K562 (cell line): ENCODE measurements around the gene ACTR5. TPM values are rescaled to one million over a fixed set of nuclear protein-coding genes. Genes with fewer than 3 reads are reported as not detected.

Experiments used
- ATAC-seq: fragments of 200-7000 bp; cut with Tn5 transposase; 3 replicates; pipeline ENCODE4 v1.9.1; 2020; ENCODE audit warnings: moderate library complexity
- BruUV-seq: library from RNA; stranded (reverse); fragments of 400-500 nt; replicated peaks from 2 replicates; lab custom pipeline; 2021; lab: Mats Ljungman, UMichigan
- CTCF ChIA-PET: fragments of 300-600 bp; formaldehyde crosslinking; extraction: SDS; loops from one replicate; lab custom pipeline; 2021; ENCODE audit warnings: low intra/inter-chr PET ratio; lab: Yijun Ruan, JAX
- POLR2A ChIA-PET: fragments of 300-600, 350-650 bp; sonication (Branson Sonifier 250); formaldehyde crosslinking; extraction: SDS; loops from one replicate; lab custom pipeline; 2021; ENCODE audit warnings: antibody characterized with exemption, inconsistent platforms; lab: Yijun Ruan, JAX
- DNase-seq, 4 experiments: peaks; one replicate each; pipeline versions ENCODE4 v3.0.0 to v3.0.0-alpha.2; 2011 to 2018; ENCODE audit warnings: low spot score in 3 of 4, mixed read lengths in 3 of 4; ENCODE audit errors: extremely low read depth in 1 of 4
- FAIRE-seq: peaks from 2 replicates; lab custom pipeline; 2011; peaks lifted over from hg19 to GRCh38; lab: Jason Lieb, UNC
- H2AFZ ChIP-seq: 2 replicates; pipeline ENCODE4 v1.6.0; 2011; ENCODE audit warnings: low read depth, low read length, control low read depth, inconsistent platforms
- H3K27ac ChIP-seq: fragments of 200-600 bp; 3 replicates; pipeline ENCODE4 v1.8.0; 2011; ENCODE audit warnings: low read depth, mild to moderate bottlenecking, control low read depth, inconsistent platforms, low read length, moderate library complexity, mixed read lengths; ENCODE audit errors: extremely low read depth
- H3K27me3 ChIP-seq, 2 experiments: fragments of 300-600 bp in 1 of 2; 2 replicates in 1 of 2; 3 replicates in 1 of 2; pipeline versions ENCODE4 v1.6.0 to v1.8.0; 2011; ENCODE audit warnings: inconsistent platforms in 2 of 2, low read length in 2 of 2, mild to moderate bottlenecking in 1 of 2, mixed read lengths in 1 of 2, moderate library complexity in 1 of 2; ENCODE audit not compliant: control insufficient read depth in 2 of 2, insufficient read depth in 2 of 2
- H3K36me3 ChIP-seq: fragments of 300-600 bp; 3 replicates; pipeline ENCODE4 v1.8.0; 2011; ENCODE audit warnings: mild to moderate bottlenecking, low read length, inconsistent platforms; ENCODE audit not compliant: control insufficient read depth, insufficient read depth
- H3K4me1 ChIP-seq, 2 experiments: fragments of 200-600 bp in 1 of 2; replicated peaks in 1 of 2; 2 replicates in 1 of 2; 3 replicates in 1 of 2; pipeline versions ENCODE4 v1.5.1 to v1.8.0; 2011; ENCODE audit warnings: inconsistent platforms in 2 of 2, low read length in 2 of 2, mild to moderate bottlenecking in 1 of 2, mixed read lengths in 1 of 2, moderate library complexity in 1 of 2; ENCODE audit not compliant: control insufficient read depth in 2 of 2, insufficient read depth in 2 of 2
- H3K4me2 ChIP-seq: 2 replicates; pipeline ENCODE4 v1.6.1; 2011; ENCODE audit warnings: low read length, control low read depth, inconsistent platforms, mixed read lengths; ENCODE audit not compliant: insufficient read depth
- H3K4me3 ChIP-seq: fragments of 200-600 bp; sonication (generic), shearing (Covaris generic); 2 replicates; pipeline ENCODE4 v1.5.1; 2016; ENCODE audit warnings: control low read depth, inconsistent platforms
- H3K79me2 ChIP-seq: fragments of 200-600 bp; 3 replicates; pipeline ENCODE4 v1.8.0; 2011; ENCODE audit warnings: low read length, inconsistent platforms; ENCODE audit not compliant: control insufficient read depth, insufficient read depth
- H3K9ac ChIP-seq, 2 experiments: 2 replicates each; pipeline versions ENCODE4 v1.6.0 to v1.6.1; 2011; ENCODE audit warnings: low read depth in 2 of 2, low read length in 2 of 2, control low read depth in 1 of 2, inconsistent platforms in 1 of 2, mild to moderate bottlenecking in 1 of 2, mixed read lengths in 1 of 2; ENCODE audit not compliant: insufficient read depth in 1 of 2
- H3K9me1 ChIP-seq: one replicate; pipeline ENCODE4 v1.6.0; 2011; ENCODE audit warnings: inconsistent platforms, mild to moderate bottlenecking, low read length, moderate library complexity; ENCODE audit not compliant: control insufficient read depth, insufficient read depth
- H3K9me3 ChIP-seq: replicated peaks from 2 replicates; pipeline ENCODE4 v1.5.1; 2011; ENCODE audit warnings: low read depth, low read length, inconsistent platforms; ENCODE audit not compliant: control insufficient read depth, insufficient read depth
- H4K20me1 ChIP-seq: replicated peaks from 2 replicates; pipeline ENCODE4 v1.6.1; 2011; ENCODE audit warnings: low read length, inconsistent platforms, mixed read lengths; ENCODE audit not compliant: control insufficient read depth, insufficient read depth
- CTCF ChIP-seq, 3 experiments: IDR thresholded peaks in 2 of 3; conservative IDR thresholded peaks in 1 of 3; 2 replicates each; pipeline ENCODE4 v1.5.1; 2011 to 2012; ENCODE audit warnings: low read length in 3 of 3, mild to moderate bottlenecking in 3 of 3, control low read depth in 2 of 3, improper control_type of control experiment in 1 of 3, inconsistent platforms in 1 of 3, low read depth in 1 of 3, mixed read lengths in 1 of 3, moderate library complexity in 1 of 3; ENCODE audit not compliant: insufficient read depth in 2 of 3
- DDX20 ChIP-seq: fragments of 450-650 bp; IDR thresholded peaks from 2 replicates; pipeline ENCODE4 v1.6.1; 2016; ENCODE audit warnings: missing genetic modification characterization, low read depth, mild to moderate bottlenecking, missing compliant biosample characterization, moderate library complexity
- PPARD ChIP-seq: fragments of 250-450 bp; sonication (Bioruptor Pico); IDR thresholded peaks from 2 replicates; pipeline ENCODE4 v1.8.0; 2022; ENCODE audit warnings: inconsistent platforms, mild to moderate bottlenecking, moderate library complexity
- PTBP1 ChIP-seq: fragments of 200-400 bp; formaldehyde crosslinking; IDR thresholded peaks from 2 replicates; pipeline ENCODE4 v1.6.1; 2017; ENCODE audit warnings: low read depth, low read length
- SNRNP70 ChIP-seq: fragments of 200-400 bp; formaldehyde crosslinking; optimal IDR thresholded peaks from 2 replicates; pipeline ENCODE3; 2017; ENCODE audit warnings: low read depth, low read length
- TOE1 ChIP-seq, 2 experiments: fragments of 450-650 bp in 1 of 2; sonication (generic) in 1 of 2; formaldehyde crosslinking in 1 of 2; IDR thresholded peaks; 2 replicates each; pipeline versions ENCODE4 v1.7.1 to v1.8.0; 2016 to 2022; ENCODE audit warnings: borderline replicate concordance in 2 of 2, mild to moderate bottlenecking in 2 of 2, antibody characterized with exemption in 1 of 2, inconsistent platforms in 1 of 2, low read depth in 1 of 2, missing genetic modification reagents in 1 of 2, moderate library complexity in 1 of 2
- U2AF2 ChIP-seq: fragments of 200-400 bp; formaldehyde crosslinking; optimal IDR thresholded peaks from 2 replicates; pipeline ENCODE3; 2017; ENCODE audit warnings: low read depth, mild to moderate bottlenecking, low read length
- USF2 ChIP-seq: sonication (generic); formaldehyde crosslinking; IDR thresholded peaks from 2 replicates; pipeline ENCODE4 v1.5.0; 2020; ENCODE audit warnings: missing genetic modification reagents
- ZBTB8A ChIP-seq: fragments of 450-650 bp; IDR thresholded peaks from 2 replicates; pipeline ENCODE4 v1.6.1; 2018; ENCODE audit warnings: mild to moderate bottlenecking, moderate library complexity; ENCODE audit not compliant: partially characterized antibody
- ZC3H4 ChIP-seq: sonication (generic); formaldehyde crosslinking; IDR thresholded peaks from 2 replicates; pipeline ENCODE4 v1.9.0; 2021; ENCODE audit warnings: missing genetic modification reagents, borderline replicate concordance
- ZNF121 ChIP-seq: sonication (generic); formaldehyde crosslinking; conservative IDR thresholded peaks from 2 replicates; pipeline ENCODE4 v1.8.0; 2022; ENCODE audit warnings: missing genetic modification reagents
- ZNF174 ChIP-seq: fragments of 250-450 bp; sonication (Bioruptor Pico); IDR thresholded peaks from 2 replicates; pipeline ENCODE4 v1.4.0; 2020; ENCODE audit warnings: mild to moderate bottlenecking
- WGBS: fragments of 100-300 bp; shearing (Covaris generic); methylation state at CpG from one replicate; pipeline ENCODE4 v1.1.6; 2016; ENCODE audit warnings: low coverage, mixed read lengths; ENCODE audit not compliant: insufficient coverage; ENCODE audit errors: missing lambda C conversion rate; 5-methylcytosine and 5-hydroxymethylcytosine counted together
- in situ Hi-C: fragments of 300-500 bp; cut with MboI; formaldehyde crosslinking; loops from 4 replicates; pipeline ENCODE4 v1.15.0; 2018; ENCODE audit warnings: inconsistent platforms, mixed read lengths
- intact Hi-C: fragments of 100-400 bp; cut with micrococcal nuclease; formaldehyde crosslinking; loops from 2 replicates; pipeline ENCODE4 v1.14.2; 2022
- polyA plus RNA-seq, 8 experiments: library from polyadenylated mRNA; depleted of rRNA in 4 of 8; stranded (reverse) in 5 of 8; unstranded in 3 of 8; fragments of >200 nt; fragmentation: Nextera tagmentation in 2 of 8; fragmentation: Illumina TruSeq in 1 of 8; extraction: Ambion mirVana in 2 of 8; extraction: Trizol in 1 of 8; gene quantifications; 2 replicates each; pipeline versions ENCODE4 v1.2.1 to v1.2.3, GENCODE V29; 2011 to 2014; ENCODE audit warnings: inconsistent platforms in 1 of 8, missing spikeins in 1 of 8
- total RNA-seq, 7 experiments: library from RNA; depleted of rRNA in 6 of 7; stranded (reverse); fragments of >200 nt in 6 of 7; fragmentation: Illumina TruSeq in 2 of 7; extraction: Trizol in 2 of 7; gene quantifications; 2 replicates each; pipeline versions ENCODE4 v1.2.1 to v1.2.3, GENCODE V29; 2011 to 2021; ENCODE audit warnings: low replicate concordance in 1 of 7
- TF ChIP-seq, protein P1 (sequence below): sonication (generic); formaldehyde crosslinking; IDR thresholded peaks from 2 replicates; pipeline ENCODE4 v1.8.0; 2022; ENCODE audit warnings: mild to moderate bottlenecking, missing genetic modification reagents, borderline replicate concordance

The ACTR5 gene
- total and polyA plus RNA-seq, 9 of the 15 experiments (the other 6 are each of a cell fraction or from before 2014, with no cell fraction given) = 0.93 to 18.8 (median 12.9) TPM

GRCh38 chr20:38730167-38730988 is 17.9 kb upstream of the ACTR5 start:
- FAIRE-seq (no peak), ATAC-seq (no peak), DNase-seq (no peak)
- peaks cover 27 to 67% of the 10 kb centered on the region in 2 experiments for H3K27me3 ChIP-seq
- no TSS peak for BruUV-seq
- no peaks in the 10 kb centered on the region for H3K9me3 ChIP-seq
- H3K4me2 ChIP-seq = peak overlapping the region; percentile 92
- no peaks in the 10 kb centered on the region for H3K9me1 ChIP-seq
- peak overlapping the region; percentile 94; the same call in 1 of the 2 replicates for H2AFZ ChIP-seq
- no peaks in the 10 kb centered on the region; the same call in 1 of the 2 replicates for H4K20me1 ChIP-seq
- TF ChIP-seq ZNF174 (CRISPR knock-in tag) (no peak), ZBTB8A (no peak), USF2 (no peak), PTBP1 (no peak), ZNF121 (CRISPR knock-in tag) (no peak), ZC3H4 (CRISPR knock-in tag) (no peak), SNRNP70 (no peak), PPARD (CRISPR knock-in tag) (no peak), DDX20 (no peak), TOE1 (IDR thresholded peaks at IDR 0.05; ENCODE audit: borderline replicate concordance) (no peak), TOE1 (CRISPR knock-in tag; IDR thresholded peaks at IDR 0.05; ENCODE audit: borderline replicate concordance, low read depth) (no peak), U2AF2 (no peak), CTCF (IDR thresholded peaks at IDR 0.05 in 2 of 3, conservative IDR thresholded peaks at IDR 0.05 in 1 of 3; ENCODE audit: insufficient read depth in 2 of 3, low read depth in 1 of 3, low read length in 3 of 3) (no peak)
- TF ChIP-seq, protein P1, sequence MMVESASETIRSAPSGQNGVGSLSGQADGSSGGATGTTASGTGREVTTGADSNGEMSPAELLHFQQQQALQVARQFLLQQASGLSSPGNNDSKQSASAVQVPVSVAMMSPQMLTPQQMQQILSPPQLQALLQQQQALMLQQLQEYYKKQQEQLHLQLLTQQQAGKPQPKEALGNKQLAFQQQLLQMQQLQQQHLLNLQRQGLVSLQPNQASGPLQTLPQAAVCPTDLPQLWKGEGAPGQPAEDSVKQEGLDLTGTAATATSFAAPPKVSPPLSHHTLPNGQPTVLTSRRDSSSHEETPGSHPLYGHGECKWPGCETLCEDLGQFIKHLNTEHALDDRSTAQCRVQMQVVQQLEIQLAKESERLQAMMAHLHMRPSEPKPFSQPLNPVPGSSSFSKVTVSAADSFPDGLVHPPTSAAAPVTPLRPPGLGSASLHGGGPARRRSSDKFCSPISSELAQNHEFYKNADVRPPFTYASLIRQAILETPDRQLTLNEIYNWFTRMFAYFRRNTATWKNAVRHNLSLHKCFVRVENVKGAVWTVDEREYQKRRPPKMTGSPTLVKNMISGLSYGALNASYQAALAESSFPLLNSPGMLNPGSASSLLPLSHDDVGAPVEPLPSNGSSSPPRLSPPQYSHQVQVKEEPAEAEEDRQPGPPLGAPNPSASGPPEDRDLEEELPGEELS (CRISPR knock-in tag) = no peak; the same call in 1 of the 2 replicates
- in situ Hi-C loops = loop anchor here (5.0 kb wide), 1 partner anchor 83 kb away; no protein-coding TSS in a partner anchor
- ChIA-PET CTCF (interaction anchor here (0.6 to 3.9 kb wide), 4 partner anchors 18 to 786 kb away, joined by 3 to 22 read pairs (median 6); no protein-coding TSS in a partner anchor), POLR2A (interaction anchor here (1.0 kb wide), 1 partner anchor 15 kb away, joined by 3 read pairs; no protein-coding TSS in a partner anchor)
- H3K9ac ChIP-seq = peak overlapping the region in 1 of 2 experiments; percentile 86; a peak in 1 of 4 replicates
- 0 out of 2 replicates have a peak overlapping the region, but pooled peaks have one; percentile 37 for H3K4me3 ChIP-seq
- 31% methylated on average over 34 of the region's 41 CpGs for WGBS
- intact Hi-C loops = loop anchor here (2.0 kb wide), 1 partner anchor 20 kb away; no protein-coding TSS in a partner anchor
- no peak overlapping the region for H3K27ac ChIP-seq
- no peaks in the 10 kb centered on the region for H3K36me3 ChIP-seq
- H3K4me1 ChIP-seq = peaks cover 8 to 37% of the 10 kb centered on the region in 2 experiments; a peak in 4 of 5 replicates
- H3K79me2 ChIP-seq = no peaks in the 10 kb centered on the region
